Measurements from ENCODE around the gene VAX1.

VAX1 gene

DNA sequence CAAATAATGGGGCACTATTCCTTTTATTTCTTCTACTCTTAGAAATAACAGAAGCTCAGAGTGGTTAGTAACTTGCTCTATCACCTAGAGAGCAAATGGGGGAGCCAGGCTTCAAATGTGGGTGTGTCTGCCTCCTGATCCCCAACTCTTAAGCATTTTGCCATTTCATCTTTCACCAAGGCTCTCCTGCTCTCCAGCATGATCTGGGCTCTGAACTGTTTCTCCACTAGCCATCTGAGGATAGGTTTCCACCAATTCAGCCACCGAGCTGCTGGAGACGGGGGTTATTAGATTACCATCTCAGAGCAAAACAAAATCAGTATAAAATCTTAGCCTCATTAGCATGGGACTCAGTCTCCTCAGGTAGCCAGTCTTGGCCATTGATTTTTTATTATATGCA is 20.2 kb upstream of the VAX1 start:
- H3K36me3 Mint-ChIP-seq (ENCODE audit: low read depth) = no peaks in the 10 kb centered on the region
- no peak overlapping the region for H3K27ac Mint-ChIP-seq
- H3K9me3 Mint-ChIP-seq = no peaks in the 10 kb centered on the region
- H3K4me3 Mint-ChIP-seq = no peak overlapping the region
- DNase-seq = no peak
- H3K27me3 Mint-ChIP-seq = peaks cover 89% of the 10 kb centered on the region
- peaks cover 7% of the 10 kb centered on the region for H3K4me1 Mint-ChIP-seq (ENCODE audit: low read depth)

DNA sequence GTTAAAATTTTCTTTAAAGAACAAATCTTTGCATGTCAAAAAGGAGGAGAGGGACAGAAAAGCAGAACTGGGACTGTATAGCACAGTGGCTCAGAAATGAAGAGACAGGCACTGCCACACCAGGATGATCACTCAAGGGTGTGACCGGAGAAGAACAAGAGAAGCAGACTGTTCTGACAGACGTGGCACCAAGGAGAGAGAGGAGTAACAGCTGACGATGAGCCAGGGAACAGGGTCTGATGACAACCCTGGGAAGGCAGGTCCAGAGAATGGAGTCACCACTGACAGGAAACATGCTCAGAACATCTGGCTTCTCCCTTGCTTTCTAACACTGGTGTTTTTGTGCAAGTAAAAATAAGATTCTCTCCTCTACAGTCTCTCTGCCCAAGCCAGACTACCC is 14.6 kb upstream of the VAX1 start:
- H3K36me3 Mint-ChIP-seq (ENCODE audit: low read depth) = no peaks in the 10 kb centered on the region
- H3K4me1 Mint-ChIP-seq (ENCODE audit: low read depth) = no peaks in the 10 kb centered on the region
- peaks cover 84% of the 10 kb centered on the region for H3K27me3 Mint-ChIP-seq
- no peak overlapping the region for H3K4me3 Mint-ChIP-seq
- H3K9me3 Mint-ChIP-seq = no peaks in the 10 kb centered on the region
- H3K27ac Mint-ChIP-seq = no peak overlapping the region
- DNase-seq = no peak

DNA sequence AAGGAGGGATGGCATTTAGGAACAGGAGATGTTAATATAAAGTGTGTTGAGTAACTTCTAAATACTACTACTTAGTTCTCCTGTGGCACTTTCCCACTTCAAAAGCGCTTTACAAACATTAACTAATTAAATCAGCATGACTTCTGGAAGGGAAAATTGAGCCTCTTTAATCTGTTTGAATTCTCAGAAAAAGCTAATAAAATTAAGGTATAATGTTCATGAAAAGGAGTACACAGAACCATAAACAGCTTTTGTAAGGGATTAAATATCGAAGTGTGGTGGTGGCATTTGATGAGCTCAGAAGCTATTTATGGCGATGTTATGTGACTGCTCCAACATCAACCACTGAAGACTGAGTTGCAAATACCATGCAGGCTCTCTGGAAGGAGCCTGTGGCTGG is 10.2 kb upstream of the VAX1 start:
- Mint-ChIP-seq H3K27me3 (peaks cover 78% of the 10 kb centered on the region), H3K4me3 (no peak overlapping the region), H3K36me3 (ENCODE audit: low read depth) (no peaks in the 10 kb centered on the region), H3K27ac (no peak overlapping the region), H3K9me3 (peaks cover 5% of the 10 kb centered on the region), H3K4me1 (ENCODE audit: low read depth) (no peaks in the 10 kb centered on the region)
- DNase-seq = no peak

GRCh38 chr10:117145019-117145418 is 6.9 kb upstream of the VAX1 start:
- DNase-seq = no peak
- no peak overlapping the region for H3K4me3 Mint-ChIP-seq
- H3K4me1 Mint-ChIP-seq (ENCODE audit: low read depth) = no peaks in the 10 kb centered on the region
- no peak overlapping the region for H3K27ac Mint-ChIP-seq
- H3K9me3 Mint-ChIP-seq = peaks cover 5% of the 10 kb centered on the region
- no peaks in the 10 kb centered on the region for H3K36me3 Mint-ChIP-seq (ENCODE audit: low read depth)
- peaks cover 85% of the 10 kb centered on the region for H3K27me3 Mint-ChIP-seq

GRCh38 chr10:117143103-117143823 is 5.2 kb upstream of the VAX1 start:
- DNase-seq = no peak
- H3K4me1 Mint-ChIP-seq (ENCODE audit: low read depth) = peaks cover 6% of the 10 kb centered on the region
- H3K27ac Mint-ChIP-seq = no peak overlapping the region
- peaks cover 82% of the 10 kb centered on the region for H3K27me3 Mint-ChIP-seq
- H3K9me3 Mint-ChIP-seq = peaks cover 5% of the 10 kb centered on the region
- H3K4me3 Mint-ChIP-seq = no peak overlapping the region
- no peaks in the 10 kb centered on the region for H3K36me3 Mint-ChIP-seq (ENCODE audit: low read depth)

GRCh38 chr10:117140525-117140902 is 2.4 kb upstream of the VAX1 start:
- no peak overlapping the region for H3K4me3 Mint-ChIP-seq
- peaks cover 16% of the 10 kb centered on the region for H3K4me1 Mint-ChIP-seq (ENCODE audit: low read depth)

GRCh38 chr10:117139581-117140524 is 1.8 kb upstream of the VAX1 start:
- Mint-ChIP-seq H3K27me3 (peaks cover 83% of the 10 kb centered on the region), H3K36me3 (ENCODE audit: low read depth) (no peaks in the 10 kb centered on the region), H3K4me1 (ENCODE audit: low read depth) (peaks cover 17% of the 10 kb centered on the region), H3K4me3 (no peak overlapping the region), H3K9me3 (peaks cover 3% of the 10 kb centered on the region), H3K27ac (no peak overlapping the region)
- DNase-seq = no peak

More at GRCh38 chr10:117140525-117140902, 2.4 kb upstream of the VAX1 start:
- Mint-ChIP-seq H3K27ac (no peak overlapping the region), H3K9me3 (peaks cover 5% of the 10 kb centered on the region), H3K27me3 (peaks cover 81% of the 10 kb centered on the region), H3K36me3 (ENCODE audit: low read depth) (no peaks in the 10 kb centered on the region)
- DNase-seq = no peak

- no peak overlapping the region for H3K4me3 Mint-ChIP-seq
- no peak for DNase-seq
- no peaks in the 10 kb centered on the region for H3K36me3 Mint-ChIP-seq (ENCODE audit: low read depth)
- peaks cover 19% of the 10 kb centered on the region for H3K4me1 Mint-ChIP-seq (ENCODE audit: low read depth)
- H3K27ac Mint-ChIP-seq = no peak overlapping the region
- H3K9me3 Mint-ChIP-seq = no peaks in the 10 kb centered on the region
- peaks cover 83% of the 10 kb centered on the region for H3K27me3 Mint-ChIP-seq
Observed at GRCh38 chr10:117138838-117139580, 939 bp upstream of the VAX1 start.

DNA sequence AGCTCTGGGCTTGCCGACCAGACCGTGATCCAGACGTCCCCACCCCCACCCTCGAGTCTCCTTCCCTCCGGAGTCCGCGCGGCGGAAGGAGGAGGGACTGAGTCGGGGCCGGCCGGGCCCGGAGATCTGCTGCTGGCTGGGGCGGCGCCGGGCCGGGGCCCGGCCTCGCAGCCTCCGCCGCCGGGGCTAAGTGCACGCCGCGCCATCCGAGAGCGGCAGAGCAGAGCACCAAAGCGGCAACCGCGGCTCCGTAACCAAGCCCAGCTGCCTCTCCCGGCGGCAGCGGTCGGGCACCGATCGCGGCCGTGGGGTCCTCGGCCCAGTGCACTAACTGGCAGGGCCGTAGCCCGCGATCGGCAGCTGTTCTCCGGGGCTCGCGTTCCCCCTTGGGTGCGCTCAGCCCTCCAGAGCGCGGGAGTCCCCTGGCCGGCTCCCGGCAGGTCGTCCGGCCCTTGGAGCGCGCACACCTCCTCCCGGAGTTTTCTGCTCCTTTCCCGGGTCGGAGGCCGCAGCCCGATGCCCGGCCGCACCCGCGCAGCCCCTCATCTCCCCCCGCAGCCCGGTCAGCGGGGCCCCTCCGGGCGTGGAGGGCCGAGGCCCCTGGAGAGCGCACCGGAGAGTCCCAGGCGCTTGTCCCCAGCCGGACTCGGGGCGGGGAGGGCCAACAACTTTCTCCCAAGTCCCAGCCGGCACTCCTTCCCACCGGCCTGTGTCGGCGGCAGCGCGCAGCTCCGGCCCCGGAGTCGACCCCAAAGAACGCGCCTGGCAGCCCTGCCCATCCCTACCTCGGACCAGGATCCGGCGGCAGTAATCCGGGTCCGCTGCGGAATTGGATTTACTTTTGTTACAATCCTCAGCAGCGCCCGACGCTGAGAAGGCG is 799 bp downstream of the VAX1 start:
- Mint-ChIP-seq H3K4me1 (ENCODE audit: low read depth) (peaks cover 36% of the 10 kb centered on the region), H3K27ac (no peak overlapping the region), H3K27me3 (peaks cover 85% of the 10 kb centered on the region), H3K36me3 (ENCODE audit: low read depth) (no peaks in the 10 kb centered on the region), H3K4me3 (peak overlapping the region; percentile 8), H3K9me3 (no peaks in the 10 kb centered on the region)
- no peak for DNase-seq

- H3K27me3 Mint-ChIP-seq = peaks cover 85% of the 10 kb centered on the region
- H3K27ac Mint-ChIP-seq = no peak overlapping the region
Observed at GRCh38 chr10:117136391-117136975, 1.6 kb downstream of the VAX1 start.

GRCh38 chr10:117135480-117136140 is 2.5 kb downstream of the VAX1 start:
- peaks cover 51% of the 10 kb centered on the region for H3K4me1 Mint-ChIP-seq (ENCODE audit: low read depth)
- no peak for DNase-seq
- H3K9me3 Mint-ChIP-seq = no peaks in the 10 kb centered on the region
- peaks cover 85% of the 10 kb centered on the region for H3K27me3 Mint-ChIP-seq
- no peaks in the 10 kb centered on the region for H3K36me3 Mint-ChIP-seq (ENCODE audit: low read depth)
- no peak overlapping the region for H3K4me3 Mint-ChIP-seq
- no peak overlapping the region for H3K27ac Mint-ChIP-seq

More at GRCh38 chr10:117136391-117136975, 1.6 kb downstream of the VAX1 start:
- Mint-ChIP-seq H3K4me1 (ENCODE audit: low read depth) (peaks cover 44% of the 10 kb centered on the region), H3K9me3 (no peaks in the 10 kb centered on the region), H3K4me3 (peak overlapping the region; percentile 31), H3K36me3 (ENCODE audit: low read depth) (no peaks in the 10 kb centered on the region)
- no peak for DNase-seq

DNA sequence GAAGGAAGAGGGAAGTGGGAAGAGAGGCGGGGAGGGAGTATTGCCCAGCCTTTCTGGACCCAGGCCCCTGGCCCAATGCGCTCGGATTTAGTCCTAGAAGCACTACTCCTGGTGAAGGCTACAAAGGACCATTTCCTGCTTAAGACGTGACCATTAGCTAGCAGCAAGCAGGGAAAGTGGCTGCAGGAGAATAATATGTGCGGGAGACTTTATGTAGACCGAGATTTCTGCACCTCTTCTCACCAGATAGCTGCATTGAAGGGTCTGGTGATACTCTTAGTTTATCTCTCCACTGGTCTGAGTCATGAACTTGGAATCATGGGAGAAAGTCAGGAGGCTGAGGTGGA is 3.1 kb downstream of the VAX1 start:
- no peaks in the 10 kb centered on the region for H3K9me3 Mint-ChIP-seq
- H3K36me3 Mint-ChIP-seq (ENCODE audit: low read depth) = no peaks in the 10 kb centered on the region
- H3K4me1 Mint-ChIP-seq (ENCODE audit: low read depth) = peaks cover 51% of the 10 kb centered on the region
- H3K27ac Mint-ChIP-seq = no peak overlapping the region
- peaks cover 84% of the 10 kb centered on the region for H3K27me3 Mint-ChIP-seq
- no peak overlapping the region for H3K4me3 Mint-ChIP-seq
- DNase-seq = no peak

- no peak overlapping the region for H3K4me3 Mint-ChIP-seq
- H3K9me3 Mint-ChIP-seq = no peaks in the 10 kb centered on the region
- peaks cover 51% of the 10 kb centered on the region for H3K4me1 Mint-ChIP-seq (ENCODE audit: low read depth)
- H3K36me3 Mint-ChIP-seq (ENCODE audit: low read depth) = no peaks in the 10 kb centered on the region
- no peak for DNase-seq
- H3K27me3 Mint-ChIP-seq = peaks cover 87% of the 10 kb centered on the region
- H3K27ac Mint-ChIP-seq = no peak overlapping the region
Observed at GRCh38 chr10:117134306-117135025, 3.6 kb downstream of the VAX1 start.

All from activated T-cell treated with anti-CD3 and anti-CD28 coated beads, Interleukin-2, amount 50 U/mL, for 24 hours (primary cell).